Measurements from ENCODE around the gene ZNF75A. TPM values are rescaled to one million over a fixed set of nuclear protein-coding genes. Genes with fewer than 3 reads are reported as not detected.

Gene ZNF75A
- total RNA-seq, 1 donor from 2014 or later: 43.8 TPM

DNA sequence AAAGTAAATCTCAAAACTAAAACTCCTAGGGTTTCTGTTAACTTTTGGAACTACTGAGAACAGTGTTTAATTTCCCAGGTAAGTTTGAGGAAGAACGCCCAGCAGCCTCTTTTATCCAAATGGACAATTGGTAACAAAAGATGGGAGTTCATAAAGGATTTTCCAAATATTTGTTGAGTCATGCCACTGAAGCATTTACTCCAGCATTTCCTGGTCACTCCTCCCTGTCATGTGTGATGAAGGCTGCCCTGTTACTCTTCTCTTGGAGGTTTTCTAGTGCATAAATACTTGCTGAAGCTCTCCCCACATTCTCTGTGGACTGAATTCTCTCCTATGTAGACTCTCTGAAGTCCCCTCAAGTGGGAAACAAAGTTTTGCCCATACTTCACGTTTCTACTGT, 16.5 kb downstream of the ZNF75A start:
- peaks cover 32% of the 10 kb centered on the region for H3K9me3 Mint-ChIP-seq
- H3K27ac Mint-ChIP-seq (ENCODE audit: unreplicated experiment): no peak overlapping the region
- H3K27me3 Mint-ChIP-seq (ENCODE audit: low read depth): peaks cover 6% of the 10 kb centered on the region
- DNase-seq (ENCODE audit: low read depth, low spot score): no peak
- peaks cover 44% of the 10 kb centered on the region for H3K36me3 Mint-ChIP-seq (ENCODE audit: low read depth)
- no peaks in the 10 kb centered on the region for H3K4me1 Mint-ChIP-seq
- TF ChIP-seq, protein P1, sequence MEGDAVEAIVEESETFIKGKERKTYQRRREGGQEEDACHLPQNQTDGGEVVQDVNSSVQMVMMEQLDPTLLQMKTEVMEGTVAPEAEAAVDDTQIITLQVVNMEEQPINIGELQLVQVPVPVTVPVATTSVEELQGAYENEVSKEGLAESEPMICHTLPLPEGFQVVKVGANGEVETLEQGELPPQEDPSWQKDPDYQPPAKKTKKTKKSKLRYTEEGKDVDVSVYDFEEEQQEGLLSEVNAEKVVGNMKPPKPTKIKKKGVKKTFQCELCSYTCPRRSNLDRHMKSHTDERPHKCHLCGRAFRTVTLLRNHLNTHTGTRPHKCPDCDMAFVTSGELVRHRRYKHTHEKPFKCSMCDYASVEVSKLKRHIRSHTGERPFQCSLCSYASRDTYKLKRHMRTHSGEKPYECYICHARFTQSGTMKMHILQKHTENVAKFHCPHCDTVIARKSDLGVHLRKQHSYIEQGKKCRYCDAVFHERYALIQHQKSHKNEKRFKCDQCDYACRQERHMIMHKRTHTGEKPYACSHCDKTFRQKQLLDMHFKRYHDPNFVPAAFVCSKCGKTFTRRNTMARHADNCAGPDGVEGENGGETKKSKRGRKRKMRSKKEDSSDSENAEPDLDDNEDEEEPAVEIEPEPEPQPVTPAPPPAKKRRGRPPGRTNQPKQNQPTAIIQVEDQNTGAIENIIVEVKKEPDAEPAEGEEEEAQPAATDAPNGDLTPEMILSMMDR (conservative IDR thresholded peaks at IDR 0.05): no peak
- H3K4me3 Mint-ChIP-seq: no peak overlapping the region

- peaks cover 3% of the 10 kb centered on the region for H3K36me3 Mint-ChIP-seq (ENCODE audit: low read depth)
- H3K4me3 Mint-ChIP-seq: no peak overlapping the region
- H3K27ac Mint-ChIP-seq (ENCODE audit: unreplicated experiment): no peak overlapping the region
- TF ChIP-seq, protein P1 (conservative IDR thresholded peaks at IDR 0.05): no peak
- DNase-seq (ENCODE audit: low read depth, low spot score): no peak
- H3K27me3 Mint-ChIP-seq (ENCODE audit: low read depth): peaks cover 16% of the 10 kb centered on the region
- H3K4me1 Mint-ChIP-seq: no peaks in the 10 kb centered on the region
- H3K9me3 Mint-ChIP-seq: peaks cover 6% of the 10 kb centered on the region
Measured at GRCh38 chr16:3327514-3327913, 22.2 kb downstream of the ZNF75A start.

- H3K27me3 Mint-ChIP-seq (ENCODE audit: low read depth): peaks cover 16% of the 10 kb centered on the region
- TF ChIP-seq, protein P1 (conservative IDR thresholded peaks at IDR 0.05): no peak
- peaks cover 6% of the 10 kb centered on the region for H3K9me3 Mint-ChIP-seq
- no peak for DNase-seq (ENCODE audit: low read depth, low spot score)
- H3K36me3 Mint-ChIP-seq (ENCODE audit: low read depth): no peaks in the 10 kb centered on the region
- no peaks in the 10 kb centered on the region for H3K4me1 Mint-ChIP-seq
- H3K27ac Mint-ChIP-seq (ENCODE audit: unreplicated experiment): no peak overlapping the region
- no peak overlapping the region for H3K4me3 Mint-ChIP-seq
Measured at GRCh38 chr16:3328104-3328503, 22.8 kb downstream of the ZNF75A start.

GRCh38 chr16:3328643-3329042, 23.3 kb downstream of the ZNF75A start:
- no peak overlapping the region for H3K27ac Mint-ChIP-seq (ENCODE audit: unreplicated experiment)
- peaks cover 16% of the 10 kb centered on the region for H3K27me3 Mint-ChIP-seq (ENCODE audit: low read depth)
- H3K9me3 Mint-ChIP-seq: peaks cover 8% of the 10 kb centered on the region

GRCh38 chr16:3346041-3346440, 40.7 kb downstream of the ZNF75A start:
- Mint-ChIP-seq H3K27ac (ENCODE audit: unreplicated experiment) (no peak overlapping the region), H3K9me3 (no peaks in the 10 kb centered on the region), H3K4me3 (no peak overlapping the region)

More at GRCh38 chr16:3328643-3329042, 23.3 kb downstream of the ZNF75A start:
- TF ChIP-seq, protein P1 (conservative IDR thresholded peaks at IDR 0.05): no peak
- Mint-ChIP-seq H3K4me1 (no peaks in the 10 kb centered on the region), H3K36me3 (ENCODE audit: low read depth) (no peaks in the 10 kb centered on the region), H3K4me3 (no peak overlapping the region)
- DNase-seq (ENCODE audit: low read depth, low spot score): no peak

More at GRCh38 chr16:3346041-3346440, 40.7 kb downstream of the ZNF75A start:
- DNase-seq (ENCODE audit: low read depth, low spot score): no peak
- H3K36me3 Mint-ChIP-seq (ENCODE audit: low read depth): no peaks in the 10 kb centered on the region
- TF ChIP-seq, protein P1 (conservative IDR thresholded peaks at IDR 0.05): no peak
- H3K4me1 Mint-ChIP-seq: no peaks in the 10 kb centered on the region
- peaks cover 29% of the 10 kb centered on the region for H3K27me3 Mint-ChIP-seq (ENCODE audit: low read depth)

Measured in neural crest cell (in vitro differentiated cells).